Frontal cortex (tissue), 4 donors: ENCODE measurements around the gene GLS2. TPM values are rescaled to one million over a fixed set of nuclear protein-coding genes. Genes with fewer than 3 reads are reported as not detected.
"Not testable (repeated sequence)": the region's sequence is repeated elsewhere in the genome, so short reads cannot be mapped to it uniquely, and the experiment has no call there.

Experiments used
- DNase-seq, 2 donors: peaks; one replicate each; pipeline ENCODE4 v3.0.0; 2012; ENCODE audit warnings: low spot score in 2 of 2
- FAIRE-seq: peaks from 2 replicates; lab custom pipeline; 2012; peaks lifted over from hg19 to GRCh38; lab: Jason Lieb, UNC
- total RNA-seq: library from RNA; depleted of rRNA; stranded (reverse); fragments of >200 nt; gene quantifications from one replicate; pipeline ENCODE4 v1.2.3, GENCODE V29; 2014
- donor health status: control.
- donor health status: control.
- donor health status: control.

The GLS2 gene
- total RNA-seq, result 4.1 TPM

- no peak for FAIRE-seq
Measured at GRCh38 chr12:56488041-56488955, at the start of gene GLS2. TSS of gene GLS2 (minus strand) at chr12:56488161. CDS start at chr12:56488118, 43 bp downstream.

GRCh38 chr12:56537546-56537945 is 49.6 kb upstream of the GLS2 start:
- FAIRE-seq (no peak), DNase-seq (no peak)

More at GRCh38 chr12:56488041-56488955, at the start of gene GLS2:
- peak; percentile 81 to 90 for DNase-seq

GRCh38 chr12:56530390-56531055 is 42.6 kb upstream of the GLS2 start:
- FAIRE-seq (no peak), DNase-seq (no peak)

GRCh38 chr12:56529656-56530055 is 41.7 kb upstream of the GLS2 start:
- FAIRE-seq (no peak), DNase-seq (no peak)

- DNase-seq (no peak), FAIRE-seq (no peak)
Measured at GRCh38 chr12:56528846-56529245, 40.9 kb upstream of the GLS2 start.

GRCh38 chr12:56522411-56523193 is 34.6 kb upstream of the GLS2 start:
- DNase-seq (no peak), FAIRE-seq (no peak)

- no peak for FAIRE-seq
- DNase-seq, result peak in 1 of 2 donors; percentile 59
Measured at GRCh38 chr12:56521590-56522371, 33.8 kb upstream of the GLS2 start, which contains the start of gene RBMS2. TSS of gene RBMS2 (plus strand) at chr12:56521820. CDS start at chr12:56522024, 204 bp downstream.

- DNase-seq (no peak), FAIRE-seq (no peak)
Measured at GRCh38 chr12:56521209-56521589, 33.2 kb upstream of the GLS2 start.

- DNase-seq (no peak), FAIRE-seq (no peak)
Measured at GRCh38 chr12:56520506-56520905, 32.5 kb upstream of the GLS2 start.

GRCh38 chr12:56520048-56520447 is 32.1 kb upstream of the GLS2 start:
- FAIRE-seq (no peak), DNase-seq (no peak)

GRCh38 chr12:56518570-56518969 is 30.6 kb upstream of the GLS2 start:
- DNase-seq (no peak), FAIRE-seq (no peak)

- FAIRE-seq (no peak), DNase-seq (no peak)
Measured at GRCh38 chr12:56517854-56518253, 29.9 kb upstream of the GLS2 start.

- DNase-seq, result not testable (repeated sequence)
Measured at GRCh38 chr12:56514014-56514318, 26.0 kb upstream of the GLS2 start.

GRCh38 chr12:56510786-56511185 is 22.8 kb upstream of the GLS2 start:
- FAIRE-seq, result no peak
- DNase-seq, result no peak

More at GRCh38 chr12:56514014-56514318, 26.0 kb upstream of the GLS2 start:
- not testable (repeated sequence) for FAIRE-seq

GRCh38 chr12:56499879-56500278 is 11.9 kb upstream of the GLS2 start:
- not testable (repeated sequence) for FAIRE-seq, DNase-seq

GRCh38 chr12:56499452-56499851 is 11.5 kb upstream of the GLS2 start:
- FAIRE-seq, DNase-seq: not testable (repeated sequence)

GRCh38 chr12:56498126-56498902 is 10.4 kb upstream of the GLS2 start:
- FAIRE-seq, DNase-seq: not testable (repeated sequence)

GRCh38 chr12:56496704-56497103 is 8.7 kb upstream of the GLS2 start:
- not testable (repeated sequence) for FAIRE-seq

GRCh38 chr12:56494481-56494880 is 6.5 kb upstream of the GLS2 start:
- FAIRE-seq, DNase-seq: not testable (repeated sequence)

More at GRCh38 chr12:56496704-56497103, 8.7 kb upstream of the GLS2 start:
- not testable (repeated sequence) for DNase-seq
